ENCODE data around the gene WNT7A. TPM values are rescaled to one million over a fixed set of nuclear protein-coding genes. Genes with fewer than 3 reads are reported as not detected.

WNT7A gene
- total RNA-seq, 1 donor from 2014 or later, result not detected

DNA sequence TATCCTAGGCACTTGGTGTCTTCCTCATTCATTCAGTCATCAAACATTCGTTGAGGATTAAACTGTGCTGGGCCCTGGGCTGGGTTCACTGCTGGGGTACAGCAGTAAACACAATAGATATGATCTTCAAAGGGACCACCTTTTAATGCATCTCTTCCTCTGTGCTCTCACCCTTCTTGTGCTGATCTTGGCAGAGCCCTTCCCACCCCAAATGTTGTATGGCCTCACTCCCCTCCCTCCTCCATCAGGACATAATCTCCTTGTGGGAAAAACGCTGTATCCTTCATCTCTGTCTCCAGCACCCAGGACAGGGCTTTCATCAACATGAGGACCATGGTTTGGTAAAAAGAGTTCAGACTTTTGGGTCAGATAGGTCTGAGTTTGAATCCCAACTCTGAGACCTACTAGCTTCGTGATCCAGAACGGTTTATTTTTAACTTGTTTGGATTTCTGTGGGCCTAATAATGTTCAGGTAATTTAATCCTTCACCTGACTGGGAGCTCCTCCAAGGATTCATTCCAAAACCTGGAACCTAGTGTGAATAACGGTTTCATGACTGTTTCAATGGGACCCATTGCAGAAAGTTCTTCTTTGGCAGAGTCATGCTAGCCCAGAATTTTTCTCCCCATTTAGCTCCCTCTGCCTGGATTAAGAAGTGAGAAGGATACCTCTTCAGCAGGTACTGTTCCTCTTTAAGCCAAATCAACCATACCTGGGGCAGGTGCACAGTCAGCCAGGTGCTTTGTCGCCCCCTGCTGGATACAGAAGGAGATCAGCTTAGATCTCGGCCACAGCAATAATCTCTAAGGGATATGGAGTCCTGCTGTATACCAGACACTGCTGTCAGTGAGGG is 5.2 kb upstream of the WNT7A start:
- Mint-ChIP-seq H3K4me3 (ENCODE audit: unreplicated experiment) (no peak overlapping the region), H3K27me3 (ENCODE audit: unreplicated experiment) (peaks cover 41% of the 10 kb centered on the region), H3K36me3 (ENCODE audit: unreplicated experiment) (no peaks in the 10 kb centered on the region), H3K9me3 (ENCODE audit: unreplicated experiment) (no peaks in the 10 kb centered on the region), H3K4me1 (ENCODE audit: unreplicated experiment) (no peaks in the 10 kb centered on the region), H3K27ac (ENCODE audit: unreplicated experiment) (no peak overlapping the region)
- TF ChIP-seq, protein P1, sequence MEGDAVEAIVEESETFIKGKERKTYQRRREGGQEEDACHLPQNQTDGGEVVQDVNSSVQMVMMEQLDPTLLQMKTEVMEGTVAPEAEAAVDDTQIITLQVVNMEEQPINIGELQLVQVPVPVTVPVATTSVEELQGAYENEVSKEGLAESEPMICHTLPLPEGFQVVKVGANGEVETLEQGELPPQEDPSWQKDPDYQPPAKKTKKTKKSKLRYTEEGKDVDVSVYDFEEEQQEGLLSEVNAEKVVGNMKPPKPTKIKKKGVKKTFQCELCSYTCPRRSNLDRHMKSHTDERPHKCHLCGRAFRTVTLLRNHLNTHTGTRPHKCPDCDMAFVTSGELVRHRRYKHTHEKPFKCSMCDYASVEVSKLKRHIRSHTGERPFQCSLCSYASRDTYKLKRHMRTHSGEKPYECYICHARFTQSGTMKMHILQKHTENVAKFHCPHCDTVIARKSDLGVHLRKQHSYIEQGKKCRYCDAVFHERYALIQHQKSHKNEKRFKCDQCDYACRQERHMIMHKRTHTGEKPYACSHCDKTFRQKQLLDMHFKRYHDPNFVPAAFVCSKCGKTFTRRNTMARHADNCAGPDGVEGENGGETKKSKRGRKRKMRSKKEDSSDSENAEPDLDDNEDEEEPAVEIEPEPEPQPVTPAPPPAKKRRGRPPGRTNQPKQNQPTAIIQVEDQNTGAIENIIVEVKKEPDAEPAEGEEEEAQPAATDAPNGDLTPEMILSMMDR (IDR thresholded peaks at IDR 0.05), result peak; percentile 52
- DNase-seq (ENCODE audit: extremely low spot score, unreplicated experiment), result no peak

DNA sequence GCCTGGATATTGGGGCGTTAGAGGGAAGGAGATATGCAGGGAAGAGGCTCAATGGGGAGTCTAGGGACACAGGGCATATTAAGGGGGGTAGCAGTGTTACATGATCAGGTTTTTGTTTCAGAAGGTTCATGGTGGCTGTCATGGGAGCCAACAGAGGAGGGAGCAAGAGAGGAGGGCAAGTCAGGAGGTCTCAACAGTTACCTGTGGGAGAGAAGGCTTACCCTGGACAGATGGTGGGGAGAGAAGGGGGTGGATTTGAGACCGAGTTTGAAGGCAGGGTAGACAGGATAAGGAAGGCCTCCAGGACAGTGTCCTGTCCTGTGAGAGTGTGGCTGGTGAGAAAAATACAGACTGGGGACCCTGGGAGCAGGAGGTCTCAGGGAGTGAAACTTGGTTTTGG is 3.8 kb upstream of the WNT7A start:
- Mint-ChIP-seq H3K9me3 (ENCODE audit: unreplicated experiment) (no peaks in the 10 kb centered on the region), H3K27me3 (ENCODE audit: unreplicated experiment) (peaks cover 47% of the 10 kb centered on the region), H3K36me3 (ENCODE audit: unreplicated experiment) (no peaks in the 10 kb centered on the region)

GRCh38 chr3:13882876-13883275 is 3.0 kb upstream of the WNT7A start:
- TF ChIP-seq, protein P1 (IDR thresholded peaks at IDR 0.05), result no peak
- H3K9me3 Mint-ChIP-seq (ENCODE audit: unreplicated experiment), result no peaks in the 10 kb centered on the region
- H3K4me1 Mint-ChIP-seq (ENCODE audit: unreplicated experiment), result peaks cover 4% of the 10 kb centered on the region
- H3K27me3 Mint-ChIP-seq (ENCODE audit: unreplicated experiment), result peaks cover 49% of the 10 kb centered on the region
- no peak for DNase-seq (ENCODE audit: extremely low spot score, unreplicated experiment)
- no peaks in the 10 kb centered on the region for H3K36me3 Mint-ChIP-seq (ENCODE audit: unreplicated experiment)
- no peak overlapping the region for H3K27ac Mint-ChIP-seq (ENCODE audit: unreplicated experiment)
- H3K4me3 Mint-ChIP-seq (ENCODE audit: unreplicated experiment), result no peak overlapping the region

More for the DNA sequence above, 3.8 kb upstream of the WNT7A start:
- Mint-ChIP-seq H3K27ac (ENCODE audit: unreplicated experiment) (no peak overlapping the region), H3K4me1 (ENCODE audit: unreplicated experiment) (peaks cover 2% of the 10 kb centered on the region), H3K4me3 (ENCODE audit: unreplicated experiment) (no peak overlapping the region)
- TF ChIP-seq, protein P1 (IDR thresholded peaks at IDR 0.05), result no peak
- peak; percentile 42 for DNase-seq (ENCODE audit: extremely low spot score, unreplicated experiment)

- TF ChIP-seq, protein P1 (IDR thresholded peaks at IDR 0.05), result no peak
- H3K9me3 Mint-ChIP-seq (ENCODE audit: unreplicated experiment), result no peaks in the 10 kb centered on the region
- H3K4me3 Mint-ChIP-seq (ENCODE audit: unreplicated experiment), result no peak overlapping the region
- H3K4me1 Mint-ChIP-seq (ENCODE audit: unreplicated experiment), result peaks cover 4% of the 10 kb centered on the region
- peaks cover 59% of the 10 kb centered on the region for H3K27me3 Mint-ChIP-seq (ENCODE audit: unreplicated experiment)
- H3K27ac Mint-ChIP-seq (ENCODE audit: unreplicated experiment), result no peak overlapping the region
- DNase-seq (ENCODE audit: extremely low spot score, unreplicated experiment), result peak; percentile 63
- H3K36me3 Mint-ChIP-seq (ENCODE audit: unreplicated experiment), result no peaks in the 10 kb centered on the region
Measured at GRCh38 chr3:13881536-13882410, 1.9 kb upstream of the WNT7A start.

- Mint-ChIP-seq H3K4me3 (ENCODE audit: unreplicated experiment) (no peak overlapping the region), H3K27me3 (ENCODE audit: unreplicated experiment) (peaks cover 64% of the 10 kb centered on the region)
- TF ChIP-seq, protein P1 (IDR thresholded peaks at IDR 0.05), result no peak
Measured at GRCh38 chr3:13880811-13881156, 913 bp upstream of the WNT7A start.

More at GRCh38 chr3:13880811-13881156, 913 bp upstream of the WNT7A start:
- Mint-ChIP-seq H3K27ac (ENCODE audit: unreplicated experiment) (no peak overlapping the region), H3K9me3 (ENCODE audit: unreplicated experiment) (no peaks in the 10 kb centered on the region), H3K36me3 (ENCODE audit: unreplicated experiment) (no peaks in the 10 kb centered on the region), H3K4me1 (ENCODE audit: unreplicated experiment) (peaks cover 4% of the 10 kb centered on the region)
- no peak for DNase-seq (ENCODE audit: extremely low spot score, unreplicated experiment)
